IMR-90 (cell line): ENCODE measurements around the gene CHRNA5. TPM values are rescaled to one million over a fixed set of nuclear protein-coding genes. Genes with fewer than 3 reads are reported as not detected.

Experiments
- ATAC-seq: fragments of 200-7000 bp; cut with Tn5 transposase; 2 replicates; pipeline ENCODE4 v1.9.1; 2020; ENCODE audit warnings: low read depth, mild to moderate bottlenecking, moderate library complexity
- BruUV-seq: library from RNA; stranded (reverse); fragments of 400-500 nt; replicated peaks from 2 replicates; lab custom pipeline; 2021; lab: Mats Ljungman, UMichigan
- CTCF ChIA-PET: fragments of 300-600 bp; formaldehyde crosslinking; extraction: SDS; loops from one replicate; lab custom pipeline; 2021; ENCODE audit warnings: antibody characterized with exemption; lab: Yijun Ruan, JAX
- POLR2A ChIA-PET: fragments of 300-600 bp; sonication (Branson Sonifier 250); formaldehyde crosslinking; loops from one replicate; lab custom pipeline; 2022; ENCODE audit warnings: antibody characterized with exemption; ENCODE audit not compliant: unreplicated experiment; lab: Charles Lee
- DNase-seq: peaks from one replicate; pipeline ENCODE4 v3.0.0; 2013
- H2AFZ ChIP-seq: replicated peaks from 2 replicates; pipeline ENCODE3; 2013; ENCODE audit warnings: low read length, mild to moderate bottlenecking; ENCODE audit not compliant: poor library complexity
- H2AK5ac ChIP-seq: 2 replicates; pipeline ENCODE4 v1.6.1; 2013; ENCODE audit warnings: low read depth, low read length, inconsistent platforms
- H2AK9ac ChIP-seq: replicated peaks from 2 replicates; pipeline ENCODE3; 2013; ENCODE audit warnings: mild to moderate bottlenecking, low read depth, low read length, moderate library complexity; ENCODE audit not compliant: poor library complexity
- H2BK120ac ChIP-seq: 2 replicates; pipeline ENCODE4 v1.6.1; 2013; ENCODE audit warnings: low read depth, low read length, inconsistent platforms
- H2BK15ac ChIP-seq: 3 replicates; pipeline ENCODE4 v1.6.1; 2013; ENCODE audit warnings: low read depth, low read length, inconsistent platforms
- H2BK20ac ChIP-seq: 2 replicates; pipeline ENCODE4 v1.6.1; 2013; ENCODE audit warnings: low read depth, mild to moderate bottlenecking, inconsistent platforms, low read length, moderate library complexity
- H2BK5ac ChIP-seq: 2 replicates; pipeline ENCODE4 v1.6.1; 2013; ENCODE audit warnings: mild to moderate bottlenecking, low read depth, low read length, inconsistent platforms; ENCODE audit not compliant: poor library complexity, severe bottlenecking
- H3K14ac ChIP-seq: replicated peaks from 2 replicates; pipeline ENCODE4 v1.6.1; 2013; ENCODE audit warnings: low read depth, low read length, inconsistent platforms
- H3K18ac ChIP-seq: 2 replicates; pipeline ENCODE4 v1.6.1; 2013; ENCODE audit warnings: low read depth, low read length, control low read depth
- H3K23ac ChIP-seq: 2 replicates; pipeline ENCODE4 v1.6.1; 2013; ENCODE audit warnings: low read depth, low read length, inconsistent platforms
- H3K27ac ChIP-seq: 2 replicates; pipeline ENCODE4 v1.5.1; 2013; ENCODE audit warnings: mild to moderate bottlenecking, control low read depth, low read length; ENCODE audit not compliant: insufficient read depth
- H3K27me3 ChIP-seq: 2 replicates; pipeline ENCODE4 v1.6.1; 2013; ENCODE audit warnings: low read length; ENCODE audit not compliant: control insufficient read depth, insufficient read depth
- H3K36me3 ChIP-seq: 2 replicates; pipeline ENCODE4 v1.6.1; 2013; ENCODE audit warnings: low read length, mixed read lengths; ENCODE audit not compliant: control insufficient read depth, insufficient read depth
- H3K4ac ChIP-seq: 2 replicates; pipeline ENCODE4 v1.6.1; 2013; ENCODE audit warnings: low read depth, low read length, inconsistent platforms
- H3K4me1 ChIP-seq: 2 replicates; pipeline ENCODE4 v1.6.1; 2013; ENCODE audit warnings: low read length, mixed read lengths; ENCODE audit not compliant: control insufficient read depth, insufficient read depth
- H3K4me2 ChIP-seq: 2 replicates; pipeline ENCODE4 v1.6.1; 2013; ENCODE audit warnings: low read depth, mild to moderate bottlenecking, control low read depth, low read length, moderate library complexity
- H3K4me3 ChIP-seq: 2 replicates; pipeline ENCODE4 v1.5.1; 2013; ENCODE audit warnings: low read depth, mild to moderate bottlenecking, control low read depth, low read length, moderate library complexity; ENCODE audit not compliant: insufficient read depth
- H3K56ac ChIP-seq: 2 replicates; pipeline ENCODE4 v1.6.1; 2013; ENCODE audit warnings: low read length, inconsistent platforms; ENCODE audit not compliant: insufficient read depth; ENCODE audit errors: extremely low read depth
- H3K79me1 ChIP-seq, 2 experiments: 2 replicates each; pipeline ENCODE4 v1.6.1; 2013; ENCODE audit warnings: low read length in 2 of 2, inconsistent platforms in 1 of 2, low read depth in 1 of 2
- H3K9ac ChIP-seq: 2 replicates; pipeline ENCODE4 v1.6.1; 2013; ENCODE audit warnings: low read depth, low read length, control low read depth
- H3K9me1 ChIP-seq: 2 replicates; pipeline ENCODE4 v1.6.1; 2013; ENCODE audit warnings: low read length, inconsistent platforms; ENCODE audit not compliant: insufficient read depth
- H3K9me3 ChIP-seq: 2 replicates; pipeline ENCODE4 v1.6.1; 2013; ENCODE audit warnings: low read length; ENCODE audit not compliant: control insufficient read depth, insufficient read depth
- H4K20me1 ChIP-seq: 2 replicates; pipeline ENCODE4 v1.6.1; 2013; ENCODE audit warnings: low read length, inconsistent platforms; ENCODE audit not compliant: insufficient read depth
- H4K5ac ChIP-seq: 2 replicates; pipeline ENCODE4 v1.6.1; 2013; ENCODE audit warnings: mild to moderate bottlenecking, low read depth, low read length, control low read depth
- H4K8ac ChIP-seq, 2 experiments: 2 replicates each; pipeline ENCODE4 v1.6.1; 2013; ENCODE audit warnings: low read depth in 2 of 2, low read length in 2 of 2, control low read depth in 1 of 2, inconsistent platforms in 1 of 2
- H4K91ac ChIP-seq: 2 replicates; pipeline ENCODE4 v1.6.1; 2013; ENCODE audit warnings: low read depth, low read length, inconsistent platforms; ENCODE audit not compliant: insufficient read depth
- CEBPB ChIP-seq: IDR thresholded peaks from 2 replicates; pipeline ENCODE4 v1.6.1; 2012; ENCODE audit warnings: low read depth, low read length, improper control_type of control experiment
- CHD1 ChIP-seq: IDR thresholded peaks from 2 replicates; pipeline ENCODE4 v1.6.1; 2012; ENCODE audit warnings: low read depth, low read length, improper control_type of control experiment
- CTCF ChIP-seq: conservative IDR thresholded peaks from 2 replicates; pipeline ENCODE4 v1.5.1; 2012; ENCODE audit warnings: mild to moderate bottlenecking, low read depth, low read length, improper control_type of control experiment
- MAFK ChIP-seq: IDR thresholded peaks from 2 replicates; pipeline ENCODE4 v1.6.1; 2012; ENCODE audit warnings: low read depth, low read length, improper control_type of control experiment
- MXI1 ChIP-seq: IDR thresholded peaks from 2 replicates; pipeline ENCODE4 v1.6.1; 2012; ENCODE audit warnings: low read depth, mild to moderate bottlenecking, low read length, moderate library complexity, borderline replicate concordance
- NFE2L2 ChIP-seq: fragments of 150-350 bp; IDR thresholded peaks from 2 replicates; pipeline ENCODE4 v1.6.1; 2016; ENCODE audit warnings: low read depth, mild to moderate bottlenecking, low read length
- RAD21 ChIP-seq: IDR thresholded peaks from 2 replicates; pipeline ENCODE4 v1.6.1; 2012; ENCODE audit warnings: low read length, improper control_type of control experiment
- RCOR1 ChIP-seq: IDR thresholded peaks from 2 replicates; pipeline ENCODE4 v1.6.1; 2012; ENCODE audit warnings: mild to moderate bottlenecking, low read length, improper control_type of control experiment; ENCODE audit not compliant: insufficient replicate concordance
- RFX5 ChIP-seq: IDR thresholded peaks from 2 replicates; pipeline ENCODE4 v1.8.0; 2012; ENCODE audit warnings: low read depth, mild to moderate bottlenecking, low read length, moderate library complexity
- SMC3 ChIP-seq: fragments of 150-350 bp; IDR thresholded peaks from 2 replicates; pipeline ENCODE4 v1.6.1; 2016; ENCODE audit warnings: low read depth, mild to moderate bottlenecking, antibody characterized with exemption, low read length, moderate library complexity
- USF2 ChIP-seq: fragments of 150-350 bp; IDR thresholded peaks from 2 replicates; pipeline ENCODE4 v1.6.1; 2017; ENCODE audit warnings: mild to moderate bottlenecking, antibody characterized with exemption, low read length, low read depth
- WGBS, 2 experiments: methylation state at CpG; one replicate each; pipeline versions ENCODE4 v1.1.5 to v1.1.7; 2013; ENCODE audit warnings: missing lambda C conversion rate in 2 of 2; ENCODE audit not compliant: insufficient read length in 1 of 2; ENCODE audit errors: extremely low coverage in 2 of 2; 5-methylcytosine and 5-hydroxymethylcytosine counted together
- dilution Hi-C: fragments of 300-500 bp; cut with HindIII; formaldehyde crosslinking; loops from one replicate; pipeline ENCODE4 v1.14.3; 2018; ENCODE audit warnings: low sequenced_read_pairs; ENCODE audit not compliant: unreplicated experiment
- in situ Hi-C: fragments of 300-500 bp; cut with MboI; formaldehyde crosslinking; loops from 3 replicates; pipeline ENCODE4 v1.14.3; 2019; ENCODE audit warnings: low sequenced_read_pairs, inconsistent platforms, mixed read lengths
- intact Hi-C: fragments of 100-400 bp; cut with micrococcal nuclease; formaldehyde crosslinking; loops from 2 replicates; pipeline ENCODE4 v1.10.0; 2022
- polyA plus RNA-seq, 3 experiments: library from polyadenylated mRNA; depleted of rRNA; stranded (reverse); fragments of >200 nt; gene quantifications; 2 replicates each; pipeline ENCODE4 v1.2.3, GENCODE V29; 2012; ENCODE audit warnings: low replicate concordance in 1 of 3
- total RNA-seq: library from RNA; depleted of rRNA; stranded (reverse); fragments of >200 nt; gene quantifications from 2 replicates; pipeline ENCODE4 v1.2.3, GENCODE V29; 2012

CHRNA5 gene
- total and polyA plus RNA-seq, 2 of the 4 experiments (the other 2 are of a cell fraction) = 0.54 to 0.94 TPM

- TF ChIP-seq SMC3 (no peak), MAFK (no peak), CTCF (no peak), MXI1 (no peak), RAD21 (no peak), USF2 (no peak), NFE2L2 (no peak), RFX5 (no peak), CEBPB (no peak), CHD1 (no peak), RCOR1 (no peak)
- no peaks in the 10 kb centered on the region for H3K4me1 ChIP-seq
- H2BK15ac ChIP-seq = no peak overlapping the region
- 72% methylated on average over 5 of the region's 10 CpGs; no CpG with 5 or more reads in 1 of the 2 experiments for WGBS, 2 experiments
- no peak overlapping the region for H4K8ac ChIP-seq
- POLR2A ChIA-PET = no interaction called here
- no TSS peak for BruUV-seq
- intact Hi-C loops (loop anchor here (5.0 kb wide), 1 partner anchor 377 kb away; no protein-coding TSS in a partner anchor), in situ Hi-C loops (no loop called here), dilution Hi-C loops (no loop called here)
- no peaks in the 10 kb centered on the region for H4K20me1 ChIP-seq
- H3K9me3 ChIP-seq = peaks cover 5% of the 10 kb centered on the region
- H3K23ac ChIP-seq = no peak overlapping the region
- no peak overlapping the region for H4K5ac ChIP-seq
- H3K4ac ChIP-seq = no peak overlapping the region
- no peak overlapping the region for H4K91ac ChIP-seq
- no peak overlapping the region for H3K56ac ChIP-seq
- H3K27me3 ChIP-seq = peaks cover 41% of the 10 kb centered on the region
- no peak overlapping the region for H3K4me3 ChIP-seq
- H3K18ac ChIP-seq = no peak overlapping the region
- DNase-seq (no peak), ATAC-seq (no peak)
- H2BK5ac ChIP-seq = no peak overlapping the region
- H2AK9ac ChIP-seq = no peak overlapping the region
- no peaks in the 10 kb centered on the region for H3K9me1 ChIP-seq
- H3K79me1 ChIP-seq = no peaks in the 10 kb centered on the region
- H3K36me3 ChIP-seq = no peaks in the 10 kb centered on the region
- CTCF ChIA-PET = no interaction called here
- no peak overlapping the region for H3K4me2 ChIP-seq
- no peak overlapping the region for H2AK5ac ChIP-seq
- H3K9ac ChIP-seq = no peak overlapping the region
- no peak overlapping the region for H2AFZ ChIP-seq
- no peak overlapping the region for H3K14ac ChIP-seq
- H3K27ac ChIP-seq = no peak overlapping the region
- no peak overlapping the region for H2BK20ac ChIP-seq
- no peak overlapping the region for H2BK120ac ChIP-seq
These were observed 70.0 kb downstream of the CHRNA5 start for GRCh38 chr15:78635346-78635745.
